K562 (cell line): Measurements from ENCODE around the gene ELMO3. TPM values are rescaled to one million over a fixed set of nuclear protein-coding genes. Genes with fewer than 3 reads are reported as not detected.
A peak's percentile ranks its signal among the peaks of the same experiment; 100 is the strongest.

Source experiments
- BACH1 ChIP-seq: fragments of 200-800 bp; sonication (Bioruptor generic); IDR thresholded peaks from 2 replicates; pipeline ENCODE4 v1.6.1; 2016; ENCODE audit warnings: missing genetic modification characterization, missing compliant biosample characterization
- CAMTA2 ChIP-seq: fragments of 250-450 bp; sonication (Bioruptor Pico); conservative IDR thresholded peaks from 2 replicates; pipeline ENCODE4 v1.5.1; 2022
- CXXC5 ChIP-seq: fragments of 250-450 bp; sonication (Bioruptor Pico); IDR thresholded peaks from 2 replicates; pipeline ENCODE4 v1.8.0; 2022; ENCODE audit warnings: inconsistent platforms, mild to moderate bottlenecking, moderate library complexity
- DDX20 ChIP-seq: fragments of 450-650 bp; IDR thresholded peaks from 2 replicates; pipeline ENCODE4 v1.6.1; 2016; ENCODE audit warnings: missing genetic modification characterization, low read depth, mild to moderate bottlenecking, missing compliant biosample characterization, moderate library complexity
- DEAF1 ChIP-seq: fragments of 450-650 bp; formaldehyde crosslinking; IDR thresholded peaks from 2 replicates; pipeline ENCODE4 v1.4.0; 2020; ENCODE audit warnings: mild to moderate bottlenecking, moderate library complexity
- HEY1 ChIP-seq: fragments of 250-450 bp; sonication (Bioruptor Pico); IDR thresholded peaks from 2 replicates; pipeline ENCODE4 v1.5.0; 2020; ENCODE audit warnings: mild to moderate bottlenecking, moderate library complexity, borderline replicate concordance
- HNRNPL ChIP-seq: fragments of 200-400 bp; formaldehyde crosslinking; IDR thresholded peaks from 2 replicates; pipeline ENCODE4 v1.6.1; 2017; ENCODE audit warnings: low read depth, mild to moderate bottlenecking, low read length
- KAT2B ChIP-seq: IDR thresholded peaks from one replicate; pipeline ENCODE4 v1.6.1; 2012; ENCODE audit warnings: low read depth, mild to moderate bottlenecking, control low read depth, inconsistent platforms, low read length, moderate library complexity
- LCOR ChIP-seq: sonication (generic); formaldehyde crosslinking; IDR thresholded peaks from 2 replicates; pipeline ENCODE4 v1.8.0; 2022; ENCODE audit warnings: mild to moderate bottlenecking, missing genetic modification reagents
- RBFOX2 ChIP-seq: fragments of 200-400 bp; formaldehyde crosslinking; IDR thresholded peaks from 2 replicates; pipeline ENCODE4 v1.6.1; 2017; ENCODE audit warnings: low read depth, mild to moderate bottlenecking, low read length, moderate library complexity
- STAT5A ChIP-seq: IDR thresholded peaks from 2 replicates; pipeline ENCODE4 v1.6.1; 2012; ENCODE audit warnings: low read length, inconsistent platforms, borderline replicate concordance
- THRA ChIP-seq: fragments of 450-650 bp; IDR thresholded peaks from 2 replicates; pipeline ENCODE4 v1.6.1; 2017; ENCODE audit warnings: mild to moderate bottlenecking, moderate library complexity
- ZC3H11A ChIP-seq: IDR thresholded peaks from 2 replicates; pipeline ENCODE4 v1.6.1; 2012; ENCODE audit warnings: low read depth, low read length, improper control_type of control experiment
- ZFX ChIP-seq: sonication (generic); formaldehyde crosslinking; IDR thresholded peaks from 2 replicates; pipeline ENCODE4 v1.8.0; 2022; ENCODE audit warnings: mild to moderate bottlenecking, missing genetic modification reagents, moderate library complexity
- ZNF212 ChIP-seq: fragments of 450-650 bp; formaldehyde crosslinking; IDR thresholded peaks from 2 replicates; pipeline ENCODE4 v1.4.0; 2020; ENCODE audit warnings: mild to moderate bottlenecking
- ZNF347 ChIP-seq: fragments of 450-650 bp; formaldehyde crosslinking; IDR thresholded peaks from 2 replicates; pipeline ENCODE4 v1.4.0; 2020; ENCODE audit warnings: low read depth, mild to moderate bottlenecking, moderate library complexity
- ZNF507 ChIP-seq: conservative IDR thresholded peaks from 2 replicates; pipeline ENCODE4 v1.6.1; 2017; ENCODE audit warnings: missing genetic modification characterization, missing compliant biosample characterization
- ZNF589 ChIP-seq: fragments of 200-800 bp; sonication (Bioruptor generic); IDR thresholded peaks from 2 replicates; pipeline ENCODE4 v1.6.1; 2016; ENCODE audit warnings: low read depth, missing genetic modification characterization, missing compliant biosample characterization
- ZNF717 ChIP-seq: fragments of 250-450 bp; sonication (Bioruptor Pico); IDR thresholded peaks from 2 replicates; pipeline ENCODE4 v1.5.0; 2021
- ZNF79 ChIP-seq: fragments of 250-450 bp; sonication (Bioruptor Pico); IDR thresholded peaks from 2 replicates; pipeline ENCODE4 v1.4.0; 2020; ENCODE audit warnings: low read depth, mild to moderate bottlenecking, moderate library complexity
- polyA plus RNA-seq, 8 experiments: library from polyadenylated mRNA; depleted of rRNA in 4 of 8; stranded (reverse) in 5 of 8; unstranded in 3 of 8; fragments of >200 nt; fragmentation: Nextera tagmentation in 2 of 8; fragmentation: Illumina TruSeq in 1 of 8; extraction: Ambion mirVana in 2 of 8; extraction: Trizol in 1 of 8; gene quantifications; 2 replicates each; pipeline versions ENCODE4 v1.2.1 to v1.2.3, GENCODE V29; 2011 to 2014; ENCODE audit warnings: inconsistent platforms in 1 of 8, missing spikeins in 1 of 8
- total RNA-seq, 7 experiments: library from RNA; depleted of rRNA in 6 of 7; stranded (reverse); fragments of >200 nt in 6 of 7; fragmentation: Illumina TruSeq in 2 of 7; extraction: Trizol in 2 of 7; gene quantifications; 2 replicates each; pipeline versions ENCODE4 v1.2.1 to v1.2.3, GENCODE V29; 2011 to 2021; ENCODE audit warnings: low replicate concordance in 1 of 7
- TF ChIP-seq, protein P1 (sequence below): fragments of 200-800 bp; sonication (Bioruptor generic); IDR thresholded peaks from 2 replicates; pipeline ENCODE4 v1.6.1; 2016; ENCODE audit warnings: missing genetic modification characterization, missing compliant biosample characterization

ELMO3 gene
- total and polyA plus RNA-seq, 9 of the 15 experiments (the other 6 are each of a cell fraction or from before 2014, with no cell fraction given) = 0.04 to 5.1 (median 1.5) TPM

DNA sequence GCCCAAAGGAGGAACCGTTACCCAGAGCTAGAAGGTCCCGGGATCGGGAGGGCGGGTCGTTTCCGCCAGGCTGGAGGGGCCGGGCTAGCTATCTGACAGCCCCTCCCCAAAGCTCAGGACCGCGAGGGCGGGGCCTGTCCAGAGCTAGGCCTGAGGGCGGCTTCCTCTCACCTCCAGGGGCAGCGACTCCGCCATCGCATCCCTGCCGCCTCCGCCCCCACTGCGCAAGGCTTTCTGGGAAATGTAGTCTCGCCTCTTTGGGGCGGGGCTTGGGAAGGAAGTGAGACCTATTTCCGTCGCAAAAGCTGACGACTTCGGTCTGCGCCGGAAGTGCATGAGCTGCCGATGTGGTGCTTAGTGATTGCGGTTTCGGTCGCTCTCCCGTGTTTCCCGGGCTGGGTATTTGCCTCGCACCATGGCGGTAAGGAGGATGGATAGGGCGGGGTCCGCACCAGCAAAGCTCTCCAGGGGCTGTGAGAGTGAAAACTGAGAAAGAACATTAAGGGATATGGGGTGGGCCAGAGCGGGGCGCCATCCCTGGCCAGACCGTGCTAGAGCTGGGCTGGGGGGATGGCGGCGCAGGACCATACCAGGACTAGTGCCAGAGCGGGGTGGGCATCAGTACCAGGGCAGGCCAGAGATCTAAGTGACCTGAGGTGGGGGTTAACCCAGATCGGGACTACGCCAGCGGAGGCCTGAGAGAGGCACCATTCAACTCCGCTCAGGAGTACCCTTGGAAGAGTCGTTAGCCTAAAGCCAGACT, 28.1 kb downstream of the ELMO3 start, which contains the start of gene TMEM208 (continued):
- TF ChIP-seq LCOR (CRISPR knock-in tag) (peak; percentile 83), THRA (no peak), DEAF1 (CRISPR knock-in tag) (no peak), BACH1 (tag) (no peak; the same call in 1 of the 2 replicates), RBFOX2 (peak; percentile 88), ZNF589 (CRISPR knock-in tag) (no peak), ZNF212 (CRISPR knock-in tag) (no peak), ZC3H11A (no peak; the same call in 1 of the 2 replicates), KAT2B (peak; percentile 50), CXXC5 (CRISPR knock-in tag) (peak; percentile 74), ZFX (CRISPR knock-in tag) (peak; percentile 88), STAT5A (no peak; the same call in 1 of the 2 replicates), DDX20 (no peak), CAMTA2 (CRISPR knock-in tag) (no peak), HEY1 (CRISPR knock-in tag) (no peak), ZNF717 (CRISPR knock-in tag) (no peak), ZNF347 (CRISPR knock-in tag) (no peak), ZNF507 (tag) (no peak), HNRNPL (no peak), ZNF79 (CRISPR knock-in tag) (no peak)
- TF ChIP-seq, protein P1, sequence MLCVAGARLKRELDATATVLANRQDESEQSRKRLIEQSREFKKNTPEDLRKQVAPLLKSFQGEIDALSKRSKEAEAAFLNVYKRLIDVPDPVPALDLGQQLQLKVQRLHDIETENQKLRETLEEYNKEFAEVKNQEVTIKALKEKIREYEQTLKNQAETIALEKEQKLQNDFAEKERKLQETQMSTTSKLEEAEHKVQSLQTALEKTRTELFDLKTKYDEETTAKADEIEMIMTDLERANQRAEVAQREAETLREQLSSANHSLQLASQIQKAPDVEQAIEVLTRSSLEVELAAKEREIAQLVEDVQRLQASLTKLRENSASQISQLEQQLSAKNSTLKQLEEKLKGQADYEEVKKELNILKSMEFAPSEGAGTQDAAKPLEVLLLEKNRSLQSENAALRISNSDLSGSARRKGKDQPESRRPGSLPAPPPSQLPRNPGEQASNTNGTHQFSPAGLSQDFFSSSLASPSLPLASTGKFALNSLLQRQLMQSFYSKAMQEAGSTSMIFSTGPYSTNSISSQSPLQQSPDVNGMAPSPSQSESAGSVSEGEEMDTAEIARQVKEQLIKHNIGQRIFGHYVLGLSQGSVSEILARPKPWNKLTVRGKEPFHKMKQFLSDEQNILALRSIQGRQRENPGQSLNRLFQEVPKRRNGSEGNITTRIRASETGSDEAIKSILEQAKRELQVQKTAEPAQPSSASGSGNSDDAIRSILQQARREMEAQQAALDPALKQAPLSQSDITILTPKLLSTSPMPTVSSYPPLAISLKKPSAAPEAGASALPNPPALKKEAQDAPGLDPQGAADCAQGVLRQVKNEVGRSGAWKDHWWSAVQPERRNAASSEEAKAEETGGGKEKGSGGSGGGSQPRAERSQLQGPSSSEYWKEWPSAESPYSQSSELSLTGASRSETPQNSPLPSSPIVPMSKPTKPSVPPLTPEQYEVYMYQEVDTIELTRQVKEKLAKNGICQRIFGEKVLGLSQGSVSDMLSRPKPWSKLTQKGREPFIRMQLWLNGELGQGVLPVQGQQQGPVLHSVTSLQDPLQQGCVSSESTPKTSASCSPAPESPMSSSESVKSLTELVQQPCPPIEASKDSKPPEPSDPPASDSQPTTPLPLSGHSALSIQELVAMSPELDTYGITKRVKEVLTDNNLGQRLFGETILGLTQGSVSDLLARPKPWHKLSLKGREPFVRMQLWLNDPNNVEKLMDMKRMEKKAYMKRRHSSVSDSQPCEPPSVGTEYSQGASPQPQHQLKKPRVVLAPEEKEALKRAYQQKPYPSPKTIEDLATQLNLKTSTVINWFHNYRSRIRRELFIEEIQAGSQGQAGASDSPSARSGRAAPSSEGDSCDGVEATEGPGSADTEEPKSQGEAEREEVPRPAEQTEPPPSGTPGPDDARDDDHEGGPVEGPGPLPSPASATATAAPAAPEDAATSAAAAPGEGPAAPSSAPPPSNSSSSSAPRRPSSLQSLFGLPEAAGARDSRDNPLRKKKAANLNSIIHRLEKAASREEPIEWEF = no peak
